Mucosa of gallbladder (tissue), 1 donor: ENCODE measurements around the gene CRACR2A. TPM values are rescaled to one million over a fixed set of nuclear protein-coding genes. Genes with fewer than 3 reads are reported as not detected.
A peak's percentile ranks its signal among the peaks of the same experiment; 100 is the strongest.

ENCODE experiments used
- DNase-seq: peaks from one replicate; pipeline ENCODE4 v3.0.0-alpha.2; 2020; ENCODE audit warnings: low spot score
- total RNA-seq: library from RNA; stranded (reverse); gene quantifications from one replicate; pipeline ENCODE4 v1.2.1, GENCODE V29; 2021
- donor health status: DM: no; HTN: no; CAD: no.

The CRACR2A gene
- total RNA-seq, 1 donor from 2014 or later: 5.3 TPM

DNA sequence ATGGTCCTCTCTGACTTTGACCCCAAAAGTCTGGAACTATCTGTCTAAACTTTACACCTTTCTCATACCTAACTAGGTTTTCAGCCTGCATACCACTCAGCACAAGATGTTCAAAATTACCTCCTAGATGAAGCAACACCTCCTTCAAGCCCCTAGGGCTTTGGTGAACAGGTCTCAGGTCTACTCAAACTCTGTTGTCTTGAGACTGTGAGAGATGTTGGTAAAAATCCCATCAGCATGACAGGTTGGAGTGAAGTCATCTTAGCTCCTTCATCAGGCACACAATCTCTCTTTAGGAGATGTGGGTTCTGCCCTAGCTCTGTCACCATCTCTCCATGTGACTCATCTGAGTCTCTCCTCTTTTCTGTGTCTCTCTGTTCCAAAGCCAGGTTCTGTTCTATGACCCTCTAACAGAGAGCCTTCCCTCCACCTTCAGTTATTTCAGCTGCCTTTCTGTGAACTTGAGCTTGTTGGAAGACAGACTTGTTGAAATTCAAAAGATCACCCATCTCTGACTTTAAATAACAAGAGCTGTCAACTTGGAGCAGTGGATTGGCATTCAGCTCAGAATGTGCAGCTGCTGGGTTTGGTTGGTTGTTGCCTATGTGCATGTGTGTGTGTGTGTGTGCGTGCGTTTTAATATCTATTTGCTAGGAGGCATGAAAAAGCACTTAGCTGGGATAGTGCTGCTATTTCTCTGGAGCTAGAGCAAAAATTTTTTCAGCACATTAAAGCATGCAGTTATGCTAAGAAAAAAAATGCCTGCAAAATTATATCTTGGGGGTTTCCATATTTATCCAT is 130.7 kb downstream of the CRACR2A start:
- no peak for DNase-seq

DNA sequence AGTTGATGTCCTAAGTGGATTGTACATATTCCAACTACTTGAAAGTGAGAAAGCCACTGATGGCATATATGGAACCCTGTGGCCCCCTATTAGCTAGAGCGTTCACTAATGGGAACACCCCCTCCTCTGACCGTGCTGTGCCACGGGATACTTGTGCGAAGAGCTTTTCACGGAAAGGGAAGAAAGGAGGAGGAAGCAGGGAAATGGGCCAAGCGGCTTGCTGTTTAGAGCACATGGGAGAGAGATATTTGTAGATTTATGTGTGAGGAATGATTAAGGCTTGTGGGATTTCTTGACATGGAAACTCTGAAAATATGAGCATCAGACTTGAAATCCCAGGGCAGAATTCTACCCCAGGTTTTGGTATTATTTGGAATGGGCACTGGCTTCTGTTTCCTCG is 132.1 kb downstream of the CRACR2A start:
- no peak for DNase-seq

DNA sequence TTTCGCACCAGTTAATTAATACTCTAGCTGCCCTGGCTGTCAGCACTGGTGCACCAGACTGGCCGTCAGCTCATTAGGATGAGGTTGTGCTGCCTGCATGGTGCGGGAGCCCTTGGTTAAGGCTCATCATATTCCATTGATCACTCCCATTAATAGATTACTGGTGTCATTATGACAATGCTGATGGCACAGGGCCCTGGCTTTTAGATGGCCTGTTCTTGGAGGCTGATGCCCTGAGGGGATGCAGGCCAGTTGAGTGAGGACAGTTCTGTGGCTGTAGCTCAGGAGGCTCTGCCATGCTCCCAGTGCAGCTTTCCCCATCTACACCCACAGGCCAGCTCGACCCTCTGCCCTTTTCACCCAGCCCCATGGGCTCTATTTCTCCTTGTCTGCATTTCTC is 135.3 kb downstream of the CRACR2A start:
- DNase-seq: no peak

DNA sequence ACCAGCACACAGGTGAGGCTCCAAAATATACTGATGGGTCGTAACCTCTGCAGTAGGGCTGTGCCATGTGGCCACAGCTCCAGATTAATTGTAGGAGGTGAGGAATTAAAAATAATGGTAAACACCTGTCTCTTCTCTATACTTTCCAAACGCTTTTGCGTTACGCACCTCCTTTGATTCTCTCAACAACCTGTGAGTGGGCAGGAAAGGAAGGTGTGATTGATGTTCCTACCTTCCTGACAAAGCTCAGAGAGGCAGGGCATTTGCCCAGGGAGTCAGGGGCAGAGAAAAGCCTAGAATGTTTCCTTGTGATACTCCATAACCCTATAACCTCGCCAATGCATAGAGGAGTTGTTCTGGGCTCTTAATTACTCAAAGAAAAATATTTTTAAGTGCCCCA is 137.0 kb downstream of the CRACR2A start:
- DNase-seq: no peak

DNA sequence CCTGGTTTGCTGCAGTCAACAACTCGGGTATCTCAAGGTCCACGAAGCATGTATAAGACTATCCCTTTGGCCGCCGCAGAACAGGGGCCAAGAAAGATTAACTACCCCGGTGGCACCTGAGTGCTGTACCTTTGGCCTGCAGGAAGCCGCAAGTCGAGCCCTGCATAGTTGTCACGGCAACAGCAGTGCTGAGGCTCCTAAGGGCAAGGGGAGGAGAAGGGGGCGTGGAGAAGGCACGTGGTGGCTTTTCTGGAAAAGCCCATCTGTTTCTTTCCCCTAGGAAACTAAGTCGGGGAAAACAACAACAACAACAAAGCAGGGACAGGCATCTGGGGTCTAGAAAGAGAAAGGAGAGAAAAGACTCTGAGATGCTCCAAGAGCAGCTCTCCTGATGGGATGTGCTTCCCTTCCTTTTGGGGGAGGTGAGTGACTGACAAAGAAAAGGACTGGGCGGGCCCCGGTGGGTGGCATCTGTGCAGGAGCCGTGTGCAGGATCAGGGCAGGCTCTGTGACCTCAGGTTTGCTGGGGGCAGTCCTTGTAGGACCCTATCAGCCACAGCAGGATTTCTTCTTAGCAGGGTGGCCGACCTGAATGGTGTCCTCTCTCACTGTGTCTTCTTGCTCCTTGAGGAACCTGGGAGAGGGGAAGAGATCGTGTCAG is 138.0 kb downstream of the CRACR2A start:
- no peak for DNase-seq

DNA sequence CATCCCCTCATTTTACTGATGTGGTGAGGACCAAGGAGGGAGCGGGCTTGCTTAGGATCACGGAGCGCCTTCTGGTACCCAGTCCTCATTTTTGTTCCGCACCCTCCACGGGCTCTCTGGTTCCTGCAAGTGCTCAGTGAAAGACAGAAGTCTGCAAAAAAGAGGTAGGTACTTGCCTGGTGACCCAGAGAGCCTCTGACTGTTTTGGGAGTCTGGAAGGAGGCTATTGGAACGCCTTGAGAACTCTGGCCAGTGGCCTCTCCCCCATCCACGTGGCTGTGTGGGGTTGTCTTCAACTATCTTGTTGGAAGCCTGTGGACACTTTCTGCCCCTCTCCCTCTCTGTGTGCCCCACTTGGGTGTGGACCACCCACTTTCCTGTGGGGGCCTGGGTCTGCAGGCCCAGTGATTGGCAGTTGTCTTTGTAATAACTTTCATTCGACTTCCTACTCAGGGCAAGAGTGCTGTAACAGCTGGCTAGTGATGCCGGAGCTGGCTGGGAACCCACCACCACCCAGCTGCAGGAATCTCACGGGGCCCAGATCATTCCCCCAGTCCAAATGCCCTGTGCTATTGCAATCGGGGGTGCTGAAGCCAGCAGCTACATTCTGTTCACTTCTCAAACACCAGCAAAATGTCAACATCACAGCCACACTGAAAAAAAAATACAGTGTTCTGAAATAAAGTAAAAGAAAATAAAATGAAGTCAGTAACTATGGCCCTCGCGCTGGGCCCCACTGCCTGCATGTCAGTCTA is 139.1 kb downstream of the CRACR2A start:
- DNase-seq: no peak

DNA sequence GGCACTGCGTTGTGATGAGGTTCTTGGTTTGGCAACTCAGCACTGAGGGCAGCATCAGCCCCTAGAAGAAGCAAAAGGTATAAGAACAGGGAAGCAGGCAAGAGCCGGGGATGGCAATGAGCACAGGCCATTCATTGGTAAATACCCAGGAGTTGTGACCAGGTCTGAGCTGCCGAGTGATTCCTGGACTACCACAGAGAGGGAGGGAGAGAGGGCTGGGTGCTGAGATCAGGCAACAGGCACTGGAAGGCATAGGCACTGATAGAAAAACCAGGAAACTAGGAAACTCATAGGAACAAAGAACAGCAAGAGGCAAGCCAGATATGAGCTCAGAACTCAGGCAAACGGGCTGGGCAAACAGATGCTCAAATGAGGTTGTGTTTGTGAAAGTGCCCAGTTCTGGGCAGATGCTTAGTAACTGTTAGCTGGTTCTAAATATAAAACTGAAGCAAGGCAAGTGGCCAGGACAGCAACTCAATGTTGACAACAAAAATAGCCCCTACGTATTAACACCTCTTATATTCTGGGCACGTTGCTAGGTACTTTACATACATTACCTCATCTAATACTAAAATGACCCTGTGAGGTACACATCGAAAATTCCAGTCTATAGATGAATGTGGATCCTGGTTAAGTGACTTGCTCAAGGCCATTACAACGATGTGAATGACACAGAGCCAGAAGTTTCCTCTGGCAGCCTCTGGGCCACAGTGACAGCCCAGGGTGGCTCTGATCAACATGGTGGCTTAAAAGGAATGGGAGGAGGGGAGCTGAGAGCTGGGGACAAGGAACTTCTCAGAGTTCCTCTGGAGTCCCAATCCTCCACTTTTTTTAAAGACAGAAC is 140.8 kb downstream of the CRACR2A start:
- no peak for DNase-seq

DNA sequence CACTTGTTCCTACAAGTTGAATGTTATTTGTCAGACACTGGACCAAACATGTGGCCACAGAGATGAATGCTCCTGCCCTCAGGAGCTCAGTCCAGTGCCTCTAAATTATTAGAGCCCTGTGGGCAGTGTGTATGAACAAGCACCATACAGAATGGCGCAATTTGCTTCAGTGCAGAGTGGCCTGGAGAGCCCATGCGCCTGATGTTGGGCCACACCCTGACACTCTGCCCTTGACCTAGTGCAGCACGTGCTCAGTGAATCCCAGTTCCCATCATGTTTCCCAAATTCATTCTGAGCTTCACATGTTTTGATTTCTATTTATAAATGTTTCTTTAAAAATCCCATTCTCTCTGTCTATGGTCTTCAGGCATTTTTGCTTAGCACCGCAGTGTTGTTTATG is 145.1 kb downstream of the CRACR2A start:
- no peak for DNase-seq

DNA sequence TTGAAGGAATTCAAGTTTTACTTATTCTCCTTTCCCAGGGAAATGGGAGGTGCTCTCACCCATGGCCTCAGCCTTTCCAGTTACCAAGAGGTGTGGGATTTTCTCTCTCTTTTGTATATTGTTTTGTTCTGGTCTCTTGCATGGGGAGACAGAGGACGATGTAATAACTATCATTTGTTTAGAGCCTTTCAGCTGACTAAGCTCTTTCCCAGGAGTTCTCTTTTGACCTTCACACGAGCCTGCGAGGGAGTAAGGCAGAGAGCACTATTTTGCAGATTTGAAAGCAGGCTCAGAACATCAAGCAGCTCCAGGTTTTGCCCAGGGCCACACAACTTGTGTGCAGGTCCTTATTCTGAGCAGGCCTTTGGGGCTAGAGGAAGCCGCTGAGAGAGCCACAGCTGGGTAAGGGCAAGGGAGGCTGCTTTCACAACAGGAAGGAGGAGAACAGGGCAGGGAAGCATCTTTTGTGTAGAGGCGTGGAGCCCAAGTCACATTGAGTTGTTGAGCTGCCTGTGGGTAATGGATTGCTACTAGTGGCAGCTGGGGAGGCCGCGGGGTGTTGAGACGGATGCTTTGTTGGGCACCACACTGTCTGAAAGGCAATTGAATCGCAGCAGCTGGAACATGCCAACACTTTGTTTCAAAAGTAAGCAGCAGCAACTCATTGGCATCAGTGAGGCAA is 145.7 kb downstream of the CRACR2A start:
- no peak for DNase-seq

DNA sequence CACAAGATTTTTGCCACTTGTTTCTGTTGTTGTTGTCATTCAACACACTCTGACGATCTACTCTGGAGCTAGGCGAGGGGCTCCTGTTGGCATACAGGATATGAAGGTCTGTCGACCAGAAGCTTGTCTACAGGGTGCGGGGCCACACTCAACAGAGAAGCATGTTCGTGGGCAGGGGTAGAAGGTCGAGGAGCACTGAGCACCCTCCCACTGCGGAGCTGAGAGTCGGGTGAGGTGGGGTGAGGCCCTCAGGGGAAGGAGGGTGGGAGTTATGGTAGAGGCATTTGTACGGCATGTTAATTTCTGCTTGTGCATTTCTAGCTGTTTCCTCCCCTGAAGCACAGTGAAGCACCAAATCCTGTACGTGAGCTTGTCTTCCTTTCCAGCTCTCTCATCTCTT is 146.8 kb downstream of the CRACR2A start:
- no peak for DNase-seq

DNA sequence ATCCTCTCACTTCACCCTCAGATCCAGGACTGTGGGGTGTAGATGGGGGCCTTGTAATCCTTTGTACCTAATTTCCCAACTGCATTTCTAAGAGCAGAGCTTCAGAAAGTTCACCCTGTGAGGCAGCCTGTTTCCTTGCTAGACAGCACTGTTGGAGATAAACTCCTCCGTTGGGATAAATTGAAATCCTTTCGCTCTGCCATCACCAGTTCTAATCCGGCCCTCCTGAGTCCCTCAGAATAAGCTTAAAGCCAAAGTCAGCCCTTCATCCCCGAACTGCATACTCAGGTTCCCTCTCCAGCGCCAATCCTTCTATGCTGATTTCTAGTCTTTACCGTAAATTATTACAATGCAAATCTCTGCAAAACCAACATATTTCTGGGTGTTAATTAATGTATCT is 147.2 kb downstream of the CRACR2A start:
- DNase-seq: no peak

DNA sequence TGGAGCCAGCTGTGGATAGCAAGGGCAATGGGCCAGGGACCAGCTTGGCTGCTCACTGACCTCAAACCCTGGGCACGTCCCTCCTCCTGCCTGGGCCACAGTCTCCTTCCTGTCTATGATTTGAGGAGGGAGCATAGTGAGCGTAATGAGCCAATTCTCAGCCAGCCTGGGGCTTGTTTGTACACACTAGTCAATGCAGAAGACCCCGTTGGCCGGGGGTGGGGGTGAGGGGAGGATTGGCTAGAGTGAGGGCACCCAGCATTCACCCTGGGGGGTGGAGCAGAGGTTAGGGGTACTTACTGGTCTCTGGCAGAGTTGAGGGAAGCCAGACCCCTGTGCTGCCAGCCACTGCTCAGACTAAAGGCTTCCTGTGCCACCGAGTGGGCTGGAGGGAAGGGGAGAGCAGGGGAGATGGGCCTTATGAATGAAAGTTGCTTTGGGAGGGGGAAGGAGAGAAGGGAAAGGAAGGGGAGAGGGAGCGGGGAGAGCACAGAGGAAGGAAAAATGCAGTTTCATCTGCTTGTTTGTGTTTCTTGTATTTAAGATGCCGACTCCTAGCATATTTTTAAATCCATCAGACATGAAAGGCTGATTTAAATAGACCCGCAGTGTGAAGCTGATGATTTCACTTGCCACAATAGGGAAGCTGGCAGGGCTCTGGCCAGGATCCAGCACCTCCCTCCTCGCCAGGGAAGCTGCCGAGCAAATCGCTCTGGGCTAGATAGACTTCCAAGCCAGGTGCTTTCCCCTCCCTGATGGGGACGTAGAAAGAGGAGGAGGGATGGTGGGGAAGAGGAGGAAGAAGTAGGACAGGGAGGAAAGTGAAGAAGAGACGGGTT is 147.9 kb downstream of the CRACR2A start:
- DNase-seq: peak; percentile 16

DNA sequence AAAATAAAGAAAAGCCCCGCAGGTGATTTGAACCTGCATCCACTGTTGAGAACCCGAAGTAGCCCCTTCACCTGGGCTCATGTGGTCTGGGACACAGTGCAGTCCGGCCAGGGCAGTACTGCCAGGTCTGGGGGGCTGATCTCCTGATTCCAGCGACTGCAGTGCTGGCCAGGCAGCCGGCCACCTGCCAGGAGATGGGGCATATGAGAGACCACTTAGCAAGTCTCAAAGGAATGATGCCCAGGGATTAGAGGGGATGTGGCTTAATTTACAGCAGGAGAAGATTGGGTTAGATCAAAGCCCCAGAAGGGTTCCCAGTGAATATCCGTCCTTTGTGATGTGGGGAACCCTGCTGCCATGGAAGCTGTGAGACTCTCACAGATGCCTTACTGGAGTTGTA is 148.6 kb downstream of the CRACR2A start:
- DNase-seq: no peak

DNA sequence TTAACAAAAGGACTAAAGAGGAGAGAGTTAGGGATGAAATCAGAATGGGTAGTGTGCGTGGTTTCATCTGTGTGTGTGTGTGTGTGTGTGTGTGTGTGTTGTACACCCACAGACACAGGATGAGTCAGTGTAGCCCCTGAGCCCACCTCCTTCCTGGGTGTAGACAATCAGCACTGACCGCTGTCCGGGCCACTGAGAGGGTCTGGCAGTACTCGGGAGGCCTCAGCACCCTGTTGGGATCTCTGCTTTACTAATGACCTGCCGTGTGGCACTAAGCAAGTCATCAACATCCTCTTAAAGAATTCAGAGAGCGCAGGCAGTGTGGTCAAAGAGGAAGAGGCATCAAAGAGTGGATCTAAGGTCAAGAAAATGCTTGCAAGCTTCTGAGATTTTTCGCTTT is 149.3 kb downstream of the CRACR2A start:
- no peak for DNase-seq

DNA sequence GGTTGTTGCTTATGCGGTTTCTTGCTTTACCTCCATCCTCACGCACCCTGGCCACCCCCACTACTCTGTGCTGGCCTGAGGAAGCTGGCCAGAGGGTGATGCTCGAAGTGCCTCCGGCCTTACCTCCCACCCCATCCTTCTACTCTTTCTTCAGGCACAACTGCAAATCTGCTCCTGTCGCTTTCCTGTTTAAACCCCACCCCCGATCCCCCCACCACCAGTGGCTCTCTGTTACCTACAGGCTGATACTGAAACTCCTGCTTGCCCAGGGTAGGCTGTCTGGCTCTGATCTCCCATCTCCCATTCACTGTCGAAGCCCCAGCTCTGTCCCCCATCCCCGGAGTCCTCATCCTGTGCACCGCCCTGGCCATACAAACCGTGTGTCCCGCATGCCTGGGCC is 150.4 kb downstream of the CRACR2A start:
- DNase-seq: no peak

DNA sequence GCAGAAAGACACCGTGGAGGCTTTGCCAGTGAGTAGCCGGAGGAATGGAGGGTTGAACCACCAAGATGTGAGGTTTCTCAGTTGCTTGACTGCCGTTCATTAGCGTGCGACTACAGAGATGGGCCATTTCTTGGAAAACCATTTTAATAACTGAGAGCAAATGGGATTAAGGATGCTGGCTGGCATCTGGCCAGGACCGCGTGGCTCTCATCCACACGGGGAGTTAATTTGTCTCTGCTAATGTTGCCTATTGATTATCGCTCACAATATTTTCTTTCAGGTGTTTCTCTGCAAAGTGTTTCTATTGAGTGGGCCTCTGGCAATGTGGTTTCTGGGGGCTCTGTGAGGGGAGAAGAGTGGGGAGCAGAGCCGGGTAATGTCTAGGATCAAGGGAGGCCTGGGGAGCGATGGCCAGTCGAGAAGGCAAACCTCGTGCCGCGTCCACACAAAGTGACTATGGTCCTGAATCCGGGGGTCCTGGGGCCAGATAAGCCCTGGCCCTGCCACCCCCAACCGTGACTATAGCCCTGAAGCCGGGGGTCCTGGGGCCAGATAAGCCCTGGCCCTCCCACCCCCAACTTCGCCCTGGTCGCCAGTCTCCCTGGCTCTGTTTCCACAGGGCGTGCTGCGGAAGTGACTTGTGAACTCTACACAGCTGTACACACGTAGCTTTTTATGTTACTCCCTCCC is 151.3 kb downstream of the CRACR2A start:
- no peak for DNase-seq

DNA sequence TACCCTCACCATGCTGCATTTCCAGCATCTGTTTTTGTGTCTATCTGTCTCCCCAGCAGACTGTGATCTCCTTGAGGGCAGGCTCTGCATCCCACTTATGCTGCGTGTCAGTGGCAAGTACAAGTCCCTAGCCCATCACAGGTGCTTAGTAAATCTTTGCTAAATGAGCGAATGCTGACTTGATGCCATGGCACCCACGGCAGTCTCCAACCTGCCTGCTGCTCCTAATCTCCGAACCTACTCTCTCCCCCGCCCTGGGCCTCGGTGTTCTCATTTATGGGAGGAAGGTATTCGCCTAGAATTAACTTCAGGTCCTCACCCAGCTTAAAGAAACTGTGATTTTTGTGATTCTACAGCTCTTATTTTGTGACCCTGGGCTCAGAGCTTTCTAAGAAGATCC is 152.0 kb downstream of the CRACR2A start:
- no peak for DNase-seq

DNA sequence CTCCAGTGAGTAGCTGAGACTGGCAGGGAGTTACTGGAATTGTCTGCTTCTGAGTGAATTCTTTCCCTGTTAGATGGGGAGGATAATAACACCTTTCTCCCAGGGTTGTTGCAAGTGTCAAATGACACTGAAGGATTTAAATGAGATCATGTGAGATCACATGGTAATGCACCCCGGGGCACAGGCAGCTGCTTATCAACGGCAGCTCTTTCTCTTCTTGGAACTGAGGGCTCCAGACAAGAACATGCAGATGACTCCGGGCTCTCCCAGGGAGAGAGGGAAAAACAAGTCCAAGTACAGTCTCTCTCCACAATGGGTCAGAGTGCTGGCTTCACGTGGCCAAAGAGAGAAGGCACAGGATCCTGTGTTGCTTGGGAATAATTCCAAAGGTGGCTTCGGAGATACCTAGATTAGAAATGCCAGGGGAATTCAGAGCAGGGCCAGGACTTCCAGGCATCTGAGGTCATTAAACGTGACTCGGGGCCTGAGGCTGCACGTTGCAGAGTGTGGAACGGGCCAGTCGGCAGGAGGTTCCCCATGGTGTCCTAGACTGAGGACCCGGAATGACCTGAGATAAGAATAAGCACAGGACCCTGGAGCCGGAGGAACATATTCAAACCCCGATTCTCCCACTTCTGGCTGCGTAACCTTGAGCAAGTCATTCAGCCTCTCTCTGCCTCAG is 152.7 kb downstream of the CRACR2A start:
- DNase-seq: no peak
